Keratinocyte (primary cell): ENCODE measurements around the gene SIGLECL1. TPM values are rescaled to one million over a fixed set of nuclear protein-coding genes. Genes with fewer than 3 reads are reported as not detected.

ENCODE experiments used
- DNase-seq: peaks from one replicate; pipeline ENCODE4 v3.0.0-alpha.2; 2011; ENCODE audit warnings: low read depth, missing footprints, low spot score
- FAIRE-seq: peaks from 2 replicates; lab custom pipeline; 2011; peaks lifted over from hg19 to GRCh38; lab: Jason Lieb, UNC
- H2AFZ ChIP-seq: 2 replicates; pipeline ENCODE4 v1.6.0; 2012; ENCODE audit warnings: low read length, control low read depth, inconsistent platforms; ENCODE audit not compliant: control insufficient read depth
- H3K27ac ChIP-seq: 2 replicates; pipeline ENCODE4 v1.5.1; 2011; ENCODE audit warnings: low read length; ENCODE audit not compliant: control insufficient read depth, insufficient read depth
- H3K27me3 ChIP-seq: 3 replicates; pipeline ENCODE4 v1.6.0; 2011; ENCODE audit warnings: low read length; ENCODE audit not compliant: control insufficient read depth, insufficient read depth; ENCODE audit errors: extremely low read depth
- H3K36me3 ChIP-seq, 2 experiments: 2 replicates in 1 of 2; 3 replicates in 1 of 2; pipeline ENCODE4 v1.5.1; 2011; ENCODE audit warnings: low read length in 2 of 2, mild to moderate bottlenecking in 1 of 2; ENCODE audit not compliant: control insufficient read depth in 2 of 2, insufficient read depth in 2 of 2; ENCODE audit errors: extremely low read depth in 1 of 2
- H3K4me1 ChIP-seq: 3 replicates; pipeline ENCODE4 v1.5.1; 2011; ENCODE audit warnings: low read length; ENCODE audit not compliant: control insufficient read depth, insufficient read depth; ENCODE audit errors: extremely low read depth
- H3K4me2 ChIP-seq: 3 replicates; pipeline ENCODE4 v1.6.0; 2011; ENCODE audit warnings: low read depth, low read length; ENCODE audit not compliant: control insufficient read depth, insufficient read depth; ENCODE audit errors: extremely low read depth
- H3K4me3 ChIP-seq, 3 experiments: fragments of 200-600 bp in 1 of 3; sonication (generic) in 1 of 3; 2 replicates in 2 of 3; 3 replicates in 1 of 3; pipeline ENCODE4 v1.5.1; 2011 to 2016; ENCODE audit warnings: low read length in 3 of 3, mild to moderate bottlenecking in 3 of 3, control low read depth in 2 of 3, inconsistent platforms in 1 of 3, low read depth in 1 of 3, mixed read lengths in 1 of 3, mixed run types in 1 of 3, moderate library complexity in 1 of 3; ENCODE audit not compliant: control insufficient read depth in 2 of 3, insufficient read depth in 2 of 3; ENCODE audit errors: extremely low read depth in 1 of 3
- H3K79me2 ChIP-seq: 2 replicates; pipeline ENCODE4 v1.6.0; 2012; ENCODE audit warnings: low read length; ENCODE audit not compliant: control insufficient read depth, insufficient read depth
- H3K9ac ChIP-seq: 3 replicates; pipeline ENCODE4 v1.6.0; 2011; ENCODE audit warnings: low read length; ENCODE audit not compliant: control insufficient read depth, insufficient read depth; ENCODE audit errors: extremely low read depth
- H3K9me1 ChIP-seq: 3 replicates; pipeline ENCODE4 v1.6.0; 2011; ENCODE audit warnings: low read length; ENCODE audit not compliant: control insufficient read depth, insufficient read depth; ENCODE audit errors: extremely low read depth
- H3K9me3 ChIP-seq: 2 replicates; pipeline ENCODE4 v1.5.1; 2012; ENCODE audit warnings: low read depth, low read length; ENCODE audit not compliant: control insufficient read depth
- H4K20me1 ChIP-seq: 3 replicates; pipeline ENCODE4 v1.6.0; 2011; ENCODE audit warnings: low read length; ENCODE audit not compliant: control insufficient read depth, insufficient read depth; ENCODE audit errors: extremely low read depth
- EZH2 ChIP-seq: IDR thresholded peaks from one replicate; pipeline ENCODE4 v1.6.1; 2012; ENCODE audit warnings: inconsistent platforms, mild to moderate bottlenecking, low read length, moderate library complexity
- dilution Hi-C: fragments of 300-500 bp; cut with MboI; formaldehyde crosslinking; loops from one replicate; pipeline ENCODE4 v1.7.0; 2020; ENCODE audit warnings: low sequenced_read_pairs; ENCODE audit not compliant: extremely low pct_ligation_motif_present
- polyA minus RNA-seq, 3 experiments: library from RNA; depleted of rRNA, polyadenylated mRNA; stranded (reverse); fragments of >200 nt; gene quantifications; 1 replicate in 1 of 3; 2 replicates in 1 of 3; 3 replicates in 1 of 3; pipeline ENCODE4 v1.2.3, GENCODE V29; 2011
- polyA plus RNA-seq, 5 experiments: library from polyadenylated mRNA; depleted of rRNA in 3 of 5; stranded (reverse) in 3 of 5; stranded (forward) in 1 of 5; unstranded in 1 of 5; fragments of >200 nt; gene quantifications; 1 replicate in 1 of 5; 2 replicates in 3 of 5; 3 replicates in 1 of 5; pipeline versions ENCODE4 v1.2.1 to v1.2.3, GENCODE V29; 2011 to 2012; ENCODE audit warnings: missing spikeins in 2 of 5, low read depth in 1 of 5, low replicate concordance in 1 of 5
- TF ChIP-seq, protein P1 (sequence below), 3 experiments: IDR thresholded peaks in 1 of 3; conservative IDR thresholded peaks in 1 of 3; optimal IDR thresholded peaks in 1 of 3; 2 replicates in 2 of 3; 3 replicates in 1 of 3; pipeline versions ENCODE3 to v1.5.1; 2011; ENCODE audit warnings: low read length in 3 of 3, mild to moderate bottlenecking in 3 of 3, moderate library complexity in 2 of 3, control low read depth in 1 of 3, inconsistent platforms in 1 of 3; ENCODE audit not compliant: insufficient read depth in 2 of 3; ENCODE audit errors: extremely low read depth in 1 of 3

Gene SIGLECL1
- polyA plus RNA-seq (not detected in 3 replicates), polyA minus RNA-seq (not detected in 3 replicates)
- polyA plus RNA-seq (2011; ENCODE audit: low read depth) = not detected
- polyA plus RNA-seq (2011; cell fraction: cytosol; rRNA removed) = not detected in 2 replicates
- polyA plus RNA-seq (2011; cell fraction: nucleus; rRNA removed) = not detected in 2 replicates
- polyA plus RNA-seq (2012; ENCODE audit: low replicate concordance) = not detected in 2 replicates
- not detected for polyA minus RNA-seq (2011; cell fraction: cytosol; rRNA and poly(A)+ RNA removed)
- not detected in 2 replicates for polyA minus RNA-seq (2011; cell fraction: nucleus; rRNA and poly(A)+ RNA removed)

DNA sequence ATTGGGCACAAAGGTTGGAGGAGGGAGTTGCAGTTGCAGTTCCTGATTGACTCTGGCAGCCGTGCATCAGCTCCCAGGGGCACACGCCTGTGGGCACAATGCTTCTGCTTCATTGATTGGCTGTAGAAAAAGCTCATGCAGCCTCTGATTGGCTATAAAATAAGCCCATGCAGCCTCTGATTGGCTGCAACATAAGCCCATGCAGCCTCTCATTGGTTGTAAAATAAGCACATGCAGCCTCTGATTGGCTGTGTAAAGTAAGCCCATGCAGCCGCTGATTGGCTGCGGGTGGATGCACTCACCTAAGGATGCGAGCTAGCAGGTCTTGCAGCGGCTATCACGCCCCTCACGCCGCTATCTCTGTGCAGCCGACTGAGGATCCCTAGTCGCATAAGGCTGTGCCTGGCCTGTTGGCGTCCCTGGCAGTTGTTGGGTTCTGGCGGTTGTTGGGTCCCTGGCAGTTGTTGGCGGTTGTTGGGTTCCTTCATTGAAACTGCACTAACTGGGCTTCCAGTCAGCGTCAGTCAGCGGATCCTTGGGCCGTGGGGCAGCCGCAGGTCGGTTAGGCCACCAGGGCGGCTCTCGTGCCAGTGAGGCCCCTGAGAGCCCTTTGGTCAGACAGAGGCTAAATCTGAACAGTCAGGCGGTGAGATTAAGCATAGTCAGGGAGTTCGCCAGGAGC is at the start of gene SIGLECL1:
Gene SIGLECL1 (plus strand): TSS at position 295 of the 682 bp plus-strand sequence. CDS start 12,993 bp downstream, outside the sequence.
- Histone ChIP-seq H3K9ac (no peak within 1 kb of the TSS), H3K9me1 (no peaks in the 10 kb centered on the region), H3K27ac (no peak within 1 kb of the TSS), H3K4me1 (no peaks in the 10 kb centered on the region), H3K4me3 (no peak within 1 kb of the TSS), H3K4me2 (no peak within 1 kb of the TSS), H3K36me3 (no peaks in the 10 kb centered on the region), H3K9me3 (no peaks in the 10 kb centered on the region), H3K79me2 (no peaks in the 10 kb centered on the region), H2AFZ (no peak within 1 kb of the TSS), H4K20me1 (no peaks in the 10 kb centered on the region), H3K27me3 (no peaks in the 10 kb centered on the region)
- TF ChIP-seq, protein P1, sequence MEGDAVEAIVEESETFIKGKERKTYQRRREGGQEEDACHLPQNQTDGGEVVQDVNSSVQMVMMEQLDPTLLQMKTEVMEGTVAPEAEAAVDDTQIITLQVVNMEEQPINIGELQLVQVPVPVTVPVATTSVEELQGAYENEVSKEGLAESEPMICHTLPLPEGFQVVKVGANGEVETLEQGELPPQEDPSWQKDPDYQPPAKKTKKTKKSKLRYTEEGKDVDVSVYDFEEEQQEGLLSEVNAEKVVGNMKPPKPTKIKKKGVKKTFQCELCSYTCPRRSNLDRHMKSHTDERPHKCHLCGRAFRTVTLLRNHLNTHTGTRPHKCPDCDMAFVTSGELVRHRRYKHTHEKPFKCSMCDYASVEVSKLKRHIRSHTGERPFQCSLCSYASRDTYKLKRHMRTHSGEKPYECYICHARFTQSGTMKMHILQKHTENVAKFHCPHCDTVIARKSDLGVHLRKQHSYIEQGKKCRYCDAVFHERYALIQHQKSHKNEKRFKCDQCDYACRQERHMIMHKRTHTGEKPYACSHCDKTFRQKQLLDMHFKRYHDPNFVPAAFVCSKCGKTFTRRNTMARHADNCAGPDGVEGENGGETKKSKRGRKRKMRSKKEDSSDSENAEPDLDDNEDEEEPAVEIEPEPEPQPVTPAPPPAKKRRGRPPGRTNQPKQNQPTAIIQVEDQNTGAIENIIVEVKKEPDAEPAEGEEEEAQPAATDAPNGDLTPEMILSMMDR (optimal IDR thresholded peaks at IDR 0.05 in 1 of 3, IDR thresholded peaks at IDR 0.05 in 1 of 3, conservative IDR thresholded peaks at IDR 0.05 in 1 of 3; ENCODE audit: extremely low read depth in 1 of 3, insufficient read depth in 2 of 3, low read length in 3 of 3) = no peak
- no peak for TF ChIP-seq EZH2
- FAIRE-seq (no peak), DNase-seq (no peak)
- dilution Hi-C loops = no loop called here

DNA sequence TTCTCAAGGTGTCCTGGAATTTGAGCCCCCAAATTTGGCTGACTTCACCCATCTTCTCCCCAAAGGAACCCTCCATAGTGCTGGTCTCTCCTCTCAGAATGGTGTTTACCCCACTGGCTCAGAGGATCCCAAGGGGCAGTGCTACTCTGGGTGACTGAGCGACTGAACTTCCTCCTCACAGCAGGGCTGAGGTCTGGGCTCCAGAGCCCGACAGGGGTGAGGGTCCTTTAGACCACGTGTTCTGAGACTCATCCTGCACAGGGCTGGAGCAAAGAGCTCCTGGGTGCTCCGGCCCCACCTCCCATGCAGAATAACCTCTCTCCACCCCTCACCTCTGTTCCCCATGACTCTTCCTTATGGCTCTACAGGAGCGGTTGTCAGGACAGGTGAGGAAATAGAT is 49.2 kb upstream of the SIGLECL1 start:
- Histone ChIP-seq H3K79me2 (no peaks in the 10 kb centered on the region), H3K4me2 (no peak overlapping the region), H3K9me1 (no peaks in the 10 kb centered on the region), H3K27ac (no peak overlapping the region), H4K20me1 (no peaks in the 10 kb centered on the region), H3K36me3 (no peaks in the 10 kb centered on the region), H3K27me3 (no peaks in the 10 kb centered on the region), H2AFZ (no peak overlapping the region), H3K9ac (no peak overlapping the region), H3K4me3 (no peak overlapping the region), H3K4me1 (no peaks in the 10 kb centered on the region), H3K9me3 (no peaks in the 10 kb centered on the region)
- DNase-seq = no peak
- FAIRE-seq = no peak
- TF ChIP-seq, protein P1 (optimal IDR thresholded peaks at IDR 0.05 in 1 of 3, IDR thresholded peaks at IDR 0.05 in 1 of 3, conservative IDR thresholded peaks at IDR 0.05 in 1 of 3; ENCODE audit: extremely low read depth in 1 of 3, insufficient read depth in 2 of 3, low read length in 3 of 3) = no peak
- no peak for TF ChIP-seq EZH2
- dilution Hi-C loops = no loop called here
